Urinary bladder (tissue), 4 donors: Measurements from ENCODE around the gene PSENEN. TPM values are rescaled to one million over a fixed set of nuclear protein-coding genes. Genes with fewer than 3 reads are reported as not detected.
A peak's percentile ranks its signal among the peaks of the same experiment; 100 is the strongest.

Experiments used
- DNase-seq: peaks from one replicate; pipeline ENCODE4 v3.0.0-alpha.2; 2015; ENCODE audit errors: extremely low spot score
- H3K27ac ChIP-seq: one replicate; pipeline ENCODE4 v1.5.1; 2013; ENCODE audit warnings: low read depth, mild to moderate bottlenecking, moderate library complexity
- H3K36me3 ChIP-seq: one replicate; pipeline ENCODE4 v1.6.1; 2013; ENCODE audit warnings: mild to moderate bottlenecking, moderate library complexity; ENCODE audit not compliant: insufficient read depth
- H3K4me1 ChIP-seq: one replicate; pipeline ENCODE4 v1.6.1; 2013; ENCODE audit warnings: mild to moderate bottlenecking, moderate library complexity; ENCODE audit not compliant: insufficient read depth
- H3K4me3 ChIP-seq: one replicate; pipeline ENCODE4 v1.5.1; 2013; ENCODE audit warnings: low read depth, low read length
- WGBS: extraction: QIAGEN DNeasy Blood & Tissue Kit; methylation state at CpG from one replicate; pipeline ENCODE4 v1.1.7; 2013; 5-methylcytosine and 5-hydroxymethylcytosine counted together
- polyA plus RNA-seq: library from polyadenylated mRNA; stranded (reverse); fragments of 200-250 nt; gene quantifications from one replicate; pipeline ENCODE4 v1.2.3, GENCODE V29; 2013
- total RNA-seq: library from RNA; depleted of rRNA; stranded (reverse); fragments of >200 nt; gene quantifications from one replicate; pipeline ENCODE4 v1.2.3, GENCODE V29; 2014
- donor health status: healthy with polysubstance abuse.
- donor health status: healthy.

PSENEN gene
- total and polyA plus RNA-seq, 2 donors, result 13.7 to 49.2 TPM

DNA sequence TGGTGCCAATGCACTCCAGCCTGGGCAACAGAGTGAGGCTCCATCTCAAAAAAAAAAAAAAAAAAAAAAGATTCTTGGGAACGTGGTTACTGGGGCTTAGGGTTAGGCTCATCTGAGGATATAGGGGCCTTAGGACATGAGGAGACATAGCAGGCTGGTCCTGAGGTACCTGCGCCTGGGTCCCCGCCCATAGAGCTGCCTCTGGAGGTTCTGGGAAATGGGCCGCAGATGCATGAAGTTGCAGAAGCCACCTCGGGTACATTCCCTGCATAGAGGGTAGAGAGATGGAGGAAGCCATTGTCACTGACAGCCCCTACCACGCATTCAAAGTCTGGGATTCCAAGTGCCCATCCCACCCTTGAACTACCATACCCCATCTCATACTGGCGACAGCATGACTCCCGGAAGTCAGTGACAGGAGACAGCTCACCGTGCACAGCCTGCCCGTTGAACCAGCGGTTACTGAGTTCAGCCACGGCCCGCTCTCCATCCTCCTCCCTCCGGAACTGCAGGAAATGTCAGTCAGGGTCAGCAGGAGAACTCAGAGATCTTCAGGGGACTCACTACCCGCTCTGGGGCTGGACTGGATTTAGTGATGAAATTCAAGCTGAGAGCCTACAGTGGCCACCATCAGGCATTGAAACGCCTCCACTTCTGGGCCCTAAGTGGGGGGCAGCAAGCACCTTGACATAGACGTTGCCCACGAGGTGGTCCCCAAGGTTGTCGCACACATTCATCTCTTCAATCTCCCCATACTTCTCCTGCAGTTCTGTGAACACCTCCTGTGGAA, 1.6 kb upstream of the PSENEN start:
- 87% methylated on average over 19 of the region's 19 CpGs for WGBS
- Histone ChIP-seq H3K4me1 (no peaks in the 10 kb centered on the region), H3K27ac (no peak overlapping the region), H3K36me3 (no peaks in the 10 kb centered on the region), H3K4me3 (no peak overlapping the region)
- DNase-seq, result no peak

GRCh38 chr19:35744430-35745327, 772 bp upstream of the PSENEN start:
- no peaks in the 10 kb centered on the region for H3K36me3 ChIP-seq
- peak; percentile 95 for DNase-seq
- peak overlapping the region; percentile 59 for H3K4me3 ChIP-seq
- no peaks in the 10 kb centered on the region for H3K4me1 ChIP-seq
- 7% methylated on average over 41 of the region's 41 CpGs for WGBS
- H3K27ac ChIP-seq, result peak overlapping the region; percentile 92

DNA sequence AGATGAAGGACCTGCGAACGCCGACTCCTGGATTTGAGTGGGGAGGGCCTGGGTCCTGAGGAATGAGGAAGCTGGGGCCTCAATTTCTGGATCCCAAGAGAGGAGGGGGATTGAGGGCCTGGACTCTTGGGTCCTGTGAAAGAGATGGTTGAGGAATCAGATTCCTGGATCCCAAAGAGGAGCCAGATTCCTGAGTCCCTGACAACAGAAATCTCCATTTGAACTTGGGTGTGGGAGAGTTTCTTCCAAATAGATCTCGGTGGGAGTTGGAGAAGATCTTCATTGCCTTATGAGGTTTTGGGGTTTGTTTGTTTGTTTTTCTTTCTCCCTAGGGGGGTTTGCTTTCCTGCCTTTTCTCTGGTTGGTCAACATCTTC, 624 bp downstream of the PSENEN start:
- Histone ChIP-seq H3K4me3 (peak overlapping the region; percentile 61), H3K36me3 (no peaks in the 10 kb centered on the region), H3K4me1 (no peaks in the 10 kb centered on the region), H3K27ac (no peak overlapping the region)
- DNase-seq, result no peak
- 17% methylated on average over 4 of the region's 4 CpGs for WGBS

DNA sequence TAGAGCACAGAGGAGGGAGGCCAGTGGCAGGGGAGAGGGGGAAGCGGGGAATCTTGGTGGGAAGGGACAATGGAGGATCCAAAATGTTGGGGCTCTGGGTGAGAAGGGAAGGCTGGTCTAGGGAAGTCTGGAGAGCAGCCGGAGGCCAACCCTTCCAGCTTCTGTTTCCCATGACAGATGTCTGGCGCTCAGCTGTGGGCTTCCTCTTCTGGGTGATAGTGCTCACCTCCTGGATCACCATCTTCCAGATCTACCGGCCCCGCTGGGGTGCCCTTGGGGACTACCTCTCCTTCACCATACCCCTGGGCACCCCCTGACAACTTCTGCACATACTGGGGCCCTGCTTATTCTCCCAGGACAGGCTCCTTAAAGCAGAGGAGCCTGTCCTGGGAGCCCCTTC, 1.1 kb downstream of the PSENEN start:
- WGBS, result 90% methylated on average over 5 of the region's 5 CpGs
- H3K27ac ChIP-seq, result no peak overlapping the region
- no peak overlapping the region for H3K4me3 ChIP-seq
- H3K4me1 ChIP-seq, result no peaks in the 10 kb centered on the region
- DNase-seq, result no peak
- no peaks in the 10 kb centered on the region for H3K36me3 ChIP-seq

- no peaks in the 10 kb centered on the region for H3K4me1 ChIP-seq
- H3K36me3 ChIP-seq, result no peaks in the 10 kb centered on the region
- DNase-seq, result peak; percentile 100
- peak within 1 kb of the TSS; percentile 78 for H3K4me3 ChIP-seq
- peak within 1 kb of the TSS; percentile 86 for H3K27ac ChIP-seq
- WGBS, result under 1% methylated on average over 45 of the region's 45 CpGs
These were observed 2.9 kb downstream of the PSENEN start, which contains the start of gene LIN37 for GRCh38 chr19:35748106-35749020. LIN37 (plus strand) TSS chr19:35748576; CDS start chr19:35748725, 149 bp downstream.

DNA sequence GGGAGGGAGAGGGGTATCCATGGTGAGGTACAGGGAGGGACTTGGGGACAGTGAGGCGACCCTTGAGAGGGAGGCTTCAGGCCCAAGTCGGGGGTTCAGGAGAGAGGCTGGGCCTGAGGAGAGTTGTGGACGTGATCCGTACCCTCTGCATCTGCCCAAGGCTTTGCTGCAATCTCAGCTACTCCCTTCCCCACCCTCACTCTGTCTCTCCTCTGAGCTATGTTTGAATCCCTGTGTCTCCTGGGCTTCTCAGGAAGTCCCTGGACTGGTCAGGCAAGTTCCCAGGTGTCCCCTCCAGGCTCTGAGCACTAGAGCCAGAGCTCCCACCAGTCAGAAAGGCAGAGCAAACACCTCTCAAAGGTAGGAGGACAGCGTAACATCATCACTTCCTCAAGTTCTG, 4.7 kb downstream of the PSENEN start:
- Histone ChIP-seq H3K27ac (no peak overlapping the region), H3K4me3 (no peak overlapping the region), H3K36me3 (no peaks in the 10 kb centered on the region), H3K4me1 (no peaks in the 10 kb centered on the region)
- no peak for DNase-seq
- 96% methylated on average over 5 of the region's 5 CpGs for WGBS

GRCh38 chr19:35751839-35752745, 6.6 kb downstream of the PSENEN start:
- Histone ChIP-seq H3K4me1 (no peaks in the 10 kb centered on the region), H3K4me3 (no peak overlapping the region), H3K27ac (no peak overlapping the region), H3K36me3 (no peaks in the 10 kb centered on the region)
- WGBS, result 84% methylated on average over 14 of the region's 14 CpGs
- DNase-seq, result no peak

GRCh38 chr19:35752746-35753350, 7.4 kb downstream of the PSENEN start:
- no peak overlapping the region for H3K27ac ChIP-seq
- 92% methylated on average over 20 of the region's 20 CpGs for WGBS
- no peaks in the 10 kb centered on the region for H3K36me3 ChIP-seq
- DNase-seq, result no peak
- H3K4me3 ChIP-seq, result no peak overlapping the region
- H3K4me1 ChIP-seq, result no peaks in the 10 kb centered on the region

DNA sequence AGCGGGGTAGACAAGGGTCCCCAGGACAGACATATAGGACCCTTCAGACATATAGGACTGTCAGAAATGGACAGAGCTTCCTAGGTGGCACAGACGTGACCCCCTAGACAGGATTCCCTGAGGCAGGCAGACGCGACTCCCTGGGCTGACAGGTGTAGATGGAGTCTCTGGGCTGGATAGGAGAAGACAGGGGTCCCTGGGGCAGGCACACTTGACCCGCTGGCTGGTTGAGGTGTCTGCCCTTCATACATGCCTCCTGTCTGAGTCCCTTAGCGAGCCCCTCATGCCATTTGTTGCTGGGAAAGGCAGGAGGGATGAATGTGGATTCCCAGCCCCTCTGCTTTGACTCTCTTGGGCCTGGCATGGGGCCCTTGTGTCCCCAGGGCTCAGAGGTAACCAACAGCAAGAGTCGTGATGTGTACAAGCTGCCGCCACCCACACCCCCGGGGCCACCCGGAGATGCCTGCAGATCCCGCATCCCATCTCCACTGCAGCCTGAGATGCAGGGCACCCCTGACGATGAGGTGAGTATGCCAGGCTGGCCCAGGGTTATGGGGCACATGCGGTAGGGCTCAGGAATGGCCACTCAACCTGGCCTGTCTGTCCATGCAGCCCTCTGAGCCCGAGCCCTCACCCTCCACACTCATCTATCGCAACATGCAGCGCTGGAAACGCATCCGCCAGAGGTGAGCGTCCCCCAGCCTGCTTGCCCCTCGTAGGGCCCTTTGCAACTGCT, 8.4 kb downstream of the PSENEN start:
- WGBS, result 86% methylated on average over 20 of the region's 20 CpGs
- H3K27ac ChIP-seq, result no peak overlapping the region
- H3K4me1 ChIP-seq, result no peaks in the 10 kb centered on the region
- no peak overlapping the region for H3K4me3 ChIP-seq
- no peak for DNase-seq
- H3K36me3 ChIP-seq, result no peaks in the 10 kb centered on the region

- no peak for DNase-seq
- 53% methylated on average over 13 of the region's 13 CpGs for WGBS
- H3K4me1 ChIP-seq, result no peaks in the 10 kb centered on the region
- no peaks in the 10 kb centered on the region for H3K36me3 ChIP-seq
- peak overlapping the region; percentile 78 for H3K27ac ChIP-seq
- H3K4me3 ChIP-seq, result no peak overlapping the region
These were observed 9.1 kb downstream of the PSENEN start for GRCh38 chr19:35754370-35755130.

DNA sequence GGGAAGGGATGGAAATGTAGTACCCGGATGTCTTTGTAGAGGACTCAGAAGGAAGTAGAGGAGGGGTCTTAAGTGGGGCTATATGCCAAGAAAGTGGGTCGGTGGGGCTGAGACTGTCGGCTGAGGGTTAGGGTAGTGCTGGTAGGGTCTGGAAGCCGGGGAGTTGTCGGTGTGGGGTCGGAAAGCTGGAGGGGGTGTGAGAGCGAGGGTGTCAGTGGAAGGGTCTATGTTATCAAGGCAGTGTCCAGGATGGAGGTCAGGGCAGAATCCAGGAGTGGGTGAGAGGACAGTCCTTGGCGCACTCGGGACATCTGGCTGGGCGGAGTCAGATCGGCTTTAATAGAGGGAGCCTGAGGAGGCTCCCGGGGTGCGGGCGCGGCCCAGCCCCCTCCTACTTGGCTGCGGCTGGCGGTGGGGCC, 9.7 kb downstream of the PSENEN start:
- no peaks in the 10 kb centered on the region for H3K36me3 ChIP-seq
- H3K4me1 ChIP-seq, result no peaks in the 10 kb centered on the region
- DNase-seq, result no peak
- 20% methylated on average over 17 of the region's 17 CpGs for WGBS
- H3K4me3 ChIP-seq, result peak overlapping the region; percentile 51
- peak overlapping the region; percentile 78 for H3K27ac ChIP-seq
